NT2/D1 (cell line): ENCODE measurements around the gene KLHDC10.

Experiments
- YY1 ChIP-seq: IDR thresholded peaks from 2 replicates; pipeline ENCODE4 v1.6.1; 2011; ENCODE audit not compliant: insufficient read length, insufficient read depth
- ZNF274 ChIP-seq: IDR thresholded peaks from 2 replicates; pipeline ENCODE4 v1.6.1; 2011; ENCODE audit warnings: mild to moderate bottlenecking, low read depth, low read length

- TF ChIP-seq YY1 (no peak), ZNF274 (no peak)
Observed at GRCh38 chr7:130127821-130128317, 57.5 kb downstream of the KLHDC10 start.
